Naive thymus-derived CD4-positive, alpha-beta T cell (primary cell): ENCODE results near the gene KCNMB2. TPM values are rescaled to one million over a fixed set of nuclear protein-coding genes. Genes with fewer than 3 reads are reported as not detected.
"Not testable (repeated sequence)": the region's sequence is repeated elsewhere in the genome, so short reads cannot be mapped to it uniquely, and the experiment has no call there.

Source experiments
- ATAC-seq: fragments of 150-1000 bp; cut with Tn5 transposase; 2 replicates; pipeline ENCODE4 v1.10.0; 2021; ENCODE audit warnings: mild to moderate bottlenecking, moderate library complexity
- CTCF ChIA-PET: fragments of 350-600 bp; sonication (Branson Sonifier 250); formaldehyde crosslinking; loops from one replicate; lab custom pipeline; 2021; ENCODE audit warnings: antibody characterized with exemption; lab: Charles Lee
- POLR2A ChIA-PET: fragments of 350-600 bp; sonication (Branson Sonifier 250); formaldehyde crosslinking; loops from one replicate; lab custom pipeline; 2021; ENCODE audit warnings: antibody characterized with exemption, inconsistent platforms; lab: Charles Lee
- DNase-seq, 9 donors: peaks; one replicate each; pipeline versions ENCODE4 v3.0.0 to v3.0.0-alpha.2; 2020 to 2022; ENCODE audit warnings: mixed read lengths in 1 of 9
- H3K27ac ChIP-seq: one replicate; pipeline ENCODE4 v1.7.0; 2013; ENCODE audit warnings: mild to moderate bottlenecking, low read depth, low read length, moderate library complexity
- H3K27me3 ChIP-seq, 2 donors: one replicate each; pipeline ENCODE4 v1.7.0; 2013; ENCODE audit warnings: low read length in 2 of 2, mild to moderate bottlenecking in 2 of 2, moderate library complexity in 2 of 2; ENCODE audit not compliant: control insufficient read depth in 2 of 2, insufficient read depth in 2 of 2
- H3K36me3 ChIP-seq, 3 experiments: 1 replicate in 2 of 3; 2 replicates in 1 of 3; pipeline ENCODE4 v1.7.0; 2013; ENCODE audit warnings: low read length in 3 of 3, mild to moderate bottlenecking in 3 of 3, moderate library complexity in 1 of 3; ENCODE audit not compliant: insufficient read depth in 3 of 3, control insufficient read depth in 2 of 3
- H3K4me1 ChIP-seq, 2 donors: one replicate each; pipeline ENCODE4 v1.7.0; 2013; ENCODE audit warnings: low read length in 2 of 2, mild to moderate bottlenecking in 2 of 2, moderate library complexity in 1 of 2; ENCODE audit not compliant: control insufficient read depth in 2 of 2, insufficient read depth in 2 of 2
- H3K4me3 ChIP-seq: 2 replicates; pipeline ENCODE4 v1.7.0; 2013; ENCODE audit warnings: mild to moderate bottlenecking, low read length
- H3K9me3 ChIP-seq, 3 experiments: 1 replicate in 2 of 3; 2 replicates in 1 of 3; pipeline ENCODE4 v1.7.0; 2013; ENCODE audit warnings: low read length in 3 of 3; ENCODE audit not compliant: control insufficient read depth in 2 of 3
- H3K27ac Mint-ChIP-seq, 9 donors: one replicate each; pipeline ENCODE4 v1.8.0; 2020 to 2022; ENCODE audit warnings: mixed read lengths in 9 of 9, mild to moderate bottlenecking in 8 of 9, moderate library complexity in 5 of 9, inconsistent platforms in 2 of 9
- H3K27me3 Mint-ChIP-seq, 5 donors: one replicate each; pipeline ENCODE4 v1.8.0; 2021 to 2022; ENCODE audit warnings: mixed read lengths in 5 of 5, mild to moderate bottlenecking in 1 of 5
- H3K36me3 Mint-ChIP-seq, 5 donors: one replicate each; pipeline ENCODE4 v1.8.0; 2020 to 2022; ENCODE audit warnings: mixed read lengths in 5 of 5, mild to moderate bottlenecking in 3 of 5, inconsistent platforms in 1 of 5
- H3K4me1 Mint-ChIP-seq, 7 donors: one replicate each; pipeline ENCODE4 v1.8.0; 2020 to 2022; ENCODE audit warnings: mixed read lengths in 7 of 7, mild to moderate bottlenecking in 3 of 7, inconsistent platforms in 1 of 7
- H3K4me3 Mint-ChIP-seq, 10 donors: one replicate each; pipeline ENCODE4 v1.8.0; 2020 to 2022; ENCODE audit warnings: mild to moderate bottlenecking in 10 of 10, mixed read lengths in 10 of 10, moderate library complexity in 6 of 10, inconsistent platforms in 2 of 10
- H3K9me3 Mint-ChIP-seq, 11 donors: one replicate each; pipeline ENCODE4 v1.8.0; 2020 to 2022; ENCODE audit warnings: mixed read lengths in 11 of 11, mild to moderate bottlenecking in 4 of 11, inconsistent platforms in 1 of 11, moderate library complexity in 1 of 11
- intact Hi-C, 2 donors: fragments of 100-400 bp; cut with micrococcal nuclease; formaldehyde crosslinking; loops; one replicate each; pipeline ENCODE4 v1.15.1; 2023
- polyA plus RNA-seq, 2 donors: library from polyadenylated mRNA; unstranded; fragments of 300-500 nt; fragmentation: Illumina TruSeq; gene quantifications; one replicate each; pipeline ENCODE4 v1.2.3, GENCODE V29; 2021
- total RNA-seq, 6 experiments: library from RNA in 5 of 6; stranded (reverse) in 5 of 6; gene quantifications; 1 replicate in 5 of 6; 2 replicates in 1 of 6; pipeline ENCODE4 v1.2.3 and lab custom pipeline; 2021 to 2026

Gene KCNMB2
- total and polyA plus RNA-seq, 7 experiments from 2014 or later: not detected

DNA sequence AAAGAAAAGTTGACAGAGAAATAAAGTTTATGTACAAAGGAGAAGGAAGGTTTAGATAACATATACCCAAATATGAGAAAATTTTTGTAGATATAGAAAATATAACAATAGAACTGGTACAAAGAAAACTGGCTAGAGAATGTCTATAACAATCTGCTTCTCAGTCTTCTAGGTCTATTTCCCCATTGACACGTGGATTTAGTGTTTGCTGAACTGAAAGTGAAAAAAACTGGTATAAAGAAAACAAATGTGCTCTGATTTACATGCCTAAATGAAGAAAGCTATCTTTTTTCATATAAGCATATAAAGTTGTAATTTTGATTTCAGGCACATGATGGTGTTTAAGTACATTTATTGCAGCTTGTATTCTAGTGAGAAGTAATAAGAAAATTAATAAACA lies 9.8 kb downstream of the KCNMB2 start:
- Histone ChIP-seq H3K27me3 (no peaks in the 10 kb centered on the region), H3K4me1 (no peaks in the 10 kb centered on the region), H3K4me3 (no peak overlapping the region), H3K36me3 (no peaks in the 10 kb centered on the region), H3K9me3 (no peaks in the 10 kb centered on the region), H3K27ac (no peak overlapping the region)
- peaks cover 0 to 11% (median 5%) of the 10 kb centered on the region in 5 donors for H3K27me3 Mint-ChIP-seq
- ATAC-seq: no peak
- H3K4me3 Mint-ChIP-seq: no peak overlapping the region
- intact Hi-C loops: no loop called here
- no peak for DNase-seq
- H3K27ac Mint-ChIP-seq: no peak overlapping the region
- no peaks in the 10 kb centered on the region for H3K9me3 Mint-ChIP-seq
- ChIA-PET CTCF (no interaction called here), POLR2A (no interaction called here)
- no peaks in the 10 kb centered on the region for H3K4me1 Mint-ChIP-seq
- no peaks in the 10 kb centered on the region for H3K36me3 Mint-ChIP-seq

DNA sequence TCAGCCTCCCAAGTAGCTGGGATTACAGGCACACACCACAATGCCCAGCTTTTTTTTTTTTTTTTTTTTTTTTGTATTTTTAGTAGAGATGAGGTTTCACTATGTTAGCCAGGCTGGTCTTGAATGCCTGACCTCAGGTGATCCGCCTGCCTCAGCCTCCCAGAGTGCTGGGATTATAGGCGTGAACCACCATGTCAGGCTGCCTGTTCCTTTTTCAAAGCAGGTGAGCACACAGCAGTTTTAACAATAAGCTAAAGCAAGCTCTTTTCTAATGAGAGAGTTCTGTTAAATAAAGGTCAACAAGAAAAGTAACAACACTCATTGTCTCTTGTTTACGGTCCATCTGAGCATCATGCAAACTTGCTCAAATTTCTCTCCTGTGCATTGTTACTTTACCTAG lies 13.2 kb downstream of the KCNMB2 start:
- intact Hi-C loops, H3K9me3 ChIP-seq, H3K36me3 ChIP-seq, CTCF ChIA-PET, H3K27ac Mint-ChIP-seq, H3K9me3 Mint-ChIP-seq, H3K4me3 ChIP-seq, H3K4me1 Mint-ChIP-seq, DNase-seq, H3K27me3 ChIP-seq, ATAC-seq, H3K27me3 Mint-ChIP-seq, H3K4me3 Mint-ChIP-seq, POLR2A ChIA-PET, H3K4me1 ChIP-seq, H3K27ac ChIP-seq, H3K36me3 Mint-ChIP-seq: not testable (repeated sequence)

DNA sequence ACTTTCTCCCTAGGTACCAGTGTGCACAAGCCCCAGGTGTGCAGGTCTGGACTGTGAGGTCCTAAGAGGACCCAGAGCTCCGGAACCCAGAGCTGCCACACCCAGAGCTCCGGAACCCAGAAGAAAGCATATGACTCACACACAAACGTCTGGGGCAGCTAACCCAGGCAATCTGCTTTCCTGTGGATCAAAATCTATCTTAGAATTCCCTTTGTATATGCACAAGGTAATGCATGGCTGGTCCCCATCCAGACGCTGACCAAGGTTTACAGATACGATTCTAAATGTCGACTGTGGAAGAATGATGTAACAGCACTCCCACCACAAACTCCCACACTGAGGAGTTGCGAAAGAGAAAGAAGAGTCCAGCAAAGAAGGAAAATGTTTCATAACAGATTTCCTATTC lies 15.7 kb downstream of the KCNMB2 start:
- intact Hi-C loops: no loop called here
- Histone ChIP-seq H3K4me1 (no peaks in the 10 kb centered on the region), H3K9me3 (no peaks in the 10 kb centered on the region), H3K4me3 (no peak overlapping the region), H3K27ac (no peak overlapping the region), H3K36me3 (no peaks in the 10 kb centered on the region), H3K27me3 (no peaks in the 10 kb centered on the region)
- peaks cover 0 to 19% (median 4%) of the 10 kb centered on the region in 5 donors for H3K27me3 Mint-ChIP-seq
- no peaks in the 10 kb centered on the region for H3K4me1 Mint-ChIP-seq
- ChIA-PET POLR2A (no interaction called here), CTCF (no interaction called here)
- no peak overlapping the region for H3K27ac Mint-ChIP-seq
- no peaks in the 10 kb centered on the region for H3K9me3 Mint-ChIP-seq
- ATAC-seq (peak; percentile 22), DNase-seq (no peak)
- no peaks in the 10 kb centered on the region for H3K36me3 Mint-ChIP-seq
- no peak overlapping the region for H3K4me3 Mint-ChIP-seq

DNA sequence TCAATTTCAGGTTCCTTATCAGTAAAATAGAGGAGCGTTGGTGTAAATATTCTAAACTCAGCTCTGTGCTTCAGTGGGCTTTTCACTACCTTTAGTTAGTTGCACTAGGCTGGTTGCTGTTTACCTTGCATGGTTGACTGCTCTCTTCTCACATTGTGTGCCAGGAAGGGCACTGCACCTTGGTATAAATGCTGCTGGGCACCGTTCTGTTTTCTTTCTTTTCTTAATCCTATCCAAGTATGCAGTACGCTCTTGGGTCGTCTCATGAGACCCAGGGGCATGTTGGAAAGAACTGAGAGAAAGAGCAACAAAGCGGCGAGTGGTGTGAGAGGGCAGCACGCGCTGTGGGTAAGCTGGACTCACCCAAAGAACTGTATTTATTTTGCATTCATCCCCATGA lies 22.4 kb downstream of the KCNMB2 start:
- peaks cover 0 to 21% (median 4%) of the 10 kb centered on the region in 5 donors for H3K27me3 Mint-ChIP-seq
- ChIA-PET CTCF (no interaction called here), POLR2A (no interaction called here)
- DNase-seq: no peak
- no peaks in the 10 kb centered on the region for H3K9me3 ChIP-seq
- no peak for ATAC-seq
- intact Hi-C loops: no loop called here
- no peaks in the 10 kb centered on the region for H3K27me3 ChIP-seq
- H3K4me3 ChIP-seq: no peak overlapping the region
- no peaks in the 10 kb centered on the region for H3K4me1 Mint-ChIP-seq
- H3K9me3 Mint-ChIP-seq: peaks cover 0 to 2% (median 0%) of the 10 kb centered on the region in 11 donors
- no peak overlapping the region for H3K27ac Mint-ChIP-seq
- H3K4me3 Mint-ChIP-seq: no peak overlapping the region
- H3K4me1 ChIP-seq: no peaks in the 10 kb centered on the region
- no peaks in the 10 kb centered on the region for H3K36me3 Mint-ChIP-seq
- H3K27ac ChIP-seq: no peak overlapping the region
- H3K36me3 ChIP-seq: no peaks in the 10 kb centered on the region

DNA sequence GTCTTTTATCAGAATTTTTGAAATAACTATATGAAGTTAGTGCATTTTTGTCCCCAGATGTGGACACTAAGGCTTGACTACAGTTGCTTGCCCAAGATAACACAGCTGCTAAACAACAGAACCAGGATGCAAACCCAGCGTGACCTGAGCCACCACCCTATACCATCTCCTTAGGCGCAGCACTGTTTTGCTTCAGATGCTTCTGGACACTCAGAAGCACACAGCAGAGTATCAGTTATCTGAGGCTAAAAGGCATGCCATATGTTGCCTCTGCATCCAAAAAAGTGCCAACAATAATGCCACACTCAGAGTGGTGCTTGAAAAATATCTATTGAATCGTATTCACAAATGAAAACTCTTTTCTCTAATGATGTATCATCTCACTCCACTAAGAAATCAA lies 24.5 kb downstream of the KCNMB2 start:
- no peak for ATAC-seq
- H3K27me3 Mint-ChIP-seq: peaks cover 0 to 18% (median 4%) of the 10 kb centered on the region in 5 donors
- no peak overlapping the region for H3K27ac Mint-ChIP-seq
- intact Hi-C loops: no loop called here
- no peak for DNase-seq
- Histone ChIP-seq H3K36me3 (no peaks in the 10 kb centered on the region), H3K4me1 (no peaks in the 10 kb centered on the region), H3K27me3 (no peaks in the 10 kb centered on the region), H3K9me3 (no peaks in the 10 kb centered on the region), H3K27ac (no peak overlapping the region), H3K4me3 (no peak overlapping the region)
- no peaks in the 10 kb centered on the region for H3K4me1 Mint-ChIP-seq
- ChIA-PET POLR2A (no interaction called here), CTCF (no interaction called here)
- H3K36me3 Mint-ChIP-seq: no peaks in the 10 kb centered on the region
- no peak overlapping the region for H3K4me3 Mint-ChIP-seq
- peaks cover 0 to 2% (median 0%) of the 10 kb centered on the region in 11 donors for H3K9me3 Mint-ChIP-seq

DNA sequence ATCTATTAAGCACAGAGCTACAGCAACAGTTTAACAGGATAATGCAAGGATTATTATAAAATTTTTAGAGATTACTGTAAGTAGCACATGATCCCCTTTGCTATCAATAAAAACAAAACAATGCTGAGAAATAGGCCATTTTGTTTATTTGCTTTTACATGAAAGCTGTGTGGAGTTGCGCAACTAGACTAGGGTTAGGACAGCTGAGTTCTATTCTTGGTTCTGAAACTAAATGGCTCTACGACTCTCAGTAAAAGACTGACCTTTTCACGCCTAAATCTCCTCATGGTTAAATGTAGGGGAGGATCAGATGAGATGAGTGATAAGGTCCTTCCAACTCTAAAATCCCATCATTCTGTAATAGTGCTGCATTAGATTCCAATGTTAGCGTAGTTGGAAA lies 25.0 kb downstream of the KCNMB2 start:
- H3K4me1 ChIP-seq: no peaks in the 10 kb centered on the region
- H3K4me3 Mint-ChIP-seq: no peak overlapping the region
- ChIA-PET CTCF (no interaction called here), POLR2A (no interaction called here)
- H3K27me3 ChIP-seq: no peaks in the 10 kb centered on the region
- H3K9me3 ChIP-seq: no peaks in the 10 kb centered on the region
- no peak for DNase-seq
- peaks cover 0 to 14% (median 4%) of the 10 kb centered on the region in 5 donors for H3K27me3 Mint-ChIP-seq
- no peak overlapping the region for H3K27ac Mint-ChIP-seq
- intact Hi-C loops: no loop called here
- H3K9me3 Mint-ChIP-seq: peaks cover 0 to 2% (median 0%) of the 10 kb centered on the region in 11 donors
- no peak overlapping the region for H3K27ac ChIP-seq
- no peaks in the 10 kb centered on the region for H3K36me3 ChIP-seq
- no peaks in the 10 kb centered on the region for H3K4me1 Mint-ChIP-seq
- ATAC-seq: no peak
- no peak overlapping the region for H3K4me3 ChIP-seq
- H3K36me3 Mint-ChIP-seq: no peaks in the 10 kb centered on the region

DNA sequence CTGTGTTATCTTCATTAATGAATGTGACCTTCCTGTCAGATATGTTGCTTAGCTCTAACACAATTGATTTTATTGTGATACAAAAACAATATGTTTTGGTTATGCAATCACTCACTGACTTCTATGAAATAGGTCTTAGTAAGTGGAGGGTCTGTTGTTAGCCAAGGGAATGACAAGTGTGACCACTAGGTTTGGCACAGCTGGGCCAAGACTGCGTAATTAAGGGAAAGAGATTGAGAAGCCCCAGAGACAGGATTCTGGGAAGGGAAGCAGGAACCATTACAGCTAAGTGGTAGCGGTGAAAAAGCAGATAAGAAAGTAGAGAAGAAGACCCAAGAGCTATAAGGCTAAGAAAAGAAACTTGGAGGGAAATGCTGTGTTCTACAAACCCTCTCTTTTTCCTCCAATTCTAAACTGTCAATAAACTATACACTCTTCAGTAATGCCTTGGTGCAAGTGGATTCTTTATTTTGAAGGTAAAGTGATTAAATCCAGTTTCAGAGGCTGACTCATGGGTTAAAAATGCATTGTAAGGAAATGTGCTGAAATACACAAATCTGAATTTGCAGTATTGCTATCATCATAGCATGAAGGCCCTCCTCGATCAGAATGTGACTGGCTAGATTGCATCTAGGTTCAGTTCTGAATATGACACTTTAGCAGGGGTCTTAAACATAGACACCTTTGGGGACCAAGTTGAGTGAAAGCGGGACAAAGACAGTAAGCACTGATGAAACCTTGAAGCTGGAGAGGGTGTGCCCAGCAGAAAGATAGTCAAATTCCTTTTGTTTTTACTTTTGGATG lies 26.1 kb downstream of the KCNMB2 start:
- CTCF ChIA-PET: no interaction called here
- no peak overlapping the region for H3K27ac ChIP-seq
- Mint-ChIP-seq H3K36me3 (no peaks in the 10 kb centered on the region), H3K27ac (no peak overlapping the region), H3K27me3 (peaks cover 0 to 8% (median 4%) of the 10 kb centered on the region in 5 donors), H3K9me3 (peaks cover 0 to 2% (median 0%) of the 10 kb centered on the region in 11 donors), H3K4me1 (no peaks in the 10 kb centered on the region), H3K4me3 (no peak overlapping the region)
- DNase-seq (no peak), ATAC-seq (no peak)
- no peak overlapping the region for H3K4me3 ChIP-seq
- no peaks in the 10 kb centered on the region for H3K4me1 ChIP-seq
- intact Hi-C loops: no loop called here
- no peaks in the 10 kb centered on the region for H3K36me3 ChIP-seq
- POLR2A ChIA-PET: no interaction called here
- no peaks in the 10 kb centered on the region for H3K27me3 ChIP-seq
- H3K9me3 ChIP-seq: no peaks in the 10 kb centered on the region
